GM18907 (cell line): ENCODE results near the gene SDK2.

Source experiments
- ATAC-seq: cut with Tn5 transposase; IDR thresholded peaks from one replicate; pipeline ENCODE4 v1.9.1; 2021; ENCODE audit warnings: mild to moderate bottlenecking, moderate library complexity; ENCODE audit not compliant: unreplicated experiment

The SDK2 gene

DNA sequence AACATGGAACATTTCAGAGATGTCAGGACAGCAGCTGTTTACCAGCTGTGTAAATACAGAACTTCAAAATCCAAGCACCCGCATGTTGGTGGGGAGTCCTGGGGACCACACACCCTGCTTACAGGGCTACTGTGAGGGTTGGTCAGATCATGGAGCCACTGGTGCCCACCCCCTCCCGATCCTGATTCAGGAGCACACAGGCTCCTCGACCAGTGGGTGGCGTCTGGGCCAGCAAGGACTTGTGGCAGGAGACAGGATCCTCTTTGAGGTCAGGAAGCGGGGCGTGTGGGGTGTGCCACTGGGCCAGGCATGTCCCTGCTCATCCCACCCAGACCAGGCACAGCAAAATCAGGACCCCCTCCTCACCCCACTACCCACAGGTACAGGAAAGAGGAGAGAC is 83.6 kb downstream of the SDK2 start:
- ATAC-seq = no peak

DNA sequence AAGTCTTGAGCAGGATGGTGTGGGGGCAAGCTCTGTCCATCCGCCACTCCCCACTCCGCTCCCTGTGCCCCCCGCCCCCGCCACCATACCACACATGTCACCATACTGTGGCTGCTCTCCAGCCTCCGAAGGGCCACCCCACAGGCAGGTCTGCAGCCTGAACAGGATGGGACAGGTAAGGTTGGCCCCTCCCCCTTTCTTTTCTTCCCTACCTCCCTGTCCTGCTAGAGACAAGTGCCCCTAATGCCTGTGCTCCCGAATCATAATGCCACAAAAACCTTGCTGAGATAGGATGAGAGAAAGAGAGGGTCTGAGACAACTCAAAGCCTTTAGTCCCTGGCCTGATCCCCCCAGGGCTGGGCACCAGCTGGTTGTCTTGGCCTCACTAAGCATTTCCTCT is 84.7 kb downstream of the SDK2 start:
- no peak for ATAC-seq

DNA sequence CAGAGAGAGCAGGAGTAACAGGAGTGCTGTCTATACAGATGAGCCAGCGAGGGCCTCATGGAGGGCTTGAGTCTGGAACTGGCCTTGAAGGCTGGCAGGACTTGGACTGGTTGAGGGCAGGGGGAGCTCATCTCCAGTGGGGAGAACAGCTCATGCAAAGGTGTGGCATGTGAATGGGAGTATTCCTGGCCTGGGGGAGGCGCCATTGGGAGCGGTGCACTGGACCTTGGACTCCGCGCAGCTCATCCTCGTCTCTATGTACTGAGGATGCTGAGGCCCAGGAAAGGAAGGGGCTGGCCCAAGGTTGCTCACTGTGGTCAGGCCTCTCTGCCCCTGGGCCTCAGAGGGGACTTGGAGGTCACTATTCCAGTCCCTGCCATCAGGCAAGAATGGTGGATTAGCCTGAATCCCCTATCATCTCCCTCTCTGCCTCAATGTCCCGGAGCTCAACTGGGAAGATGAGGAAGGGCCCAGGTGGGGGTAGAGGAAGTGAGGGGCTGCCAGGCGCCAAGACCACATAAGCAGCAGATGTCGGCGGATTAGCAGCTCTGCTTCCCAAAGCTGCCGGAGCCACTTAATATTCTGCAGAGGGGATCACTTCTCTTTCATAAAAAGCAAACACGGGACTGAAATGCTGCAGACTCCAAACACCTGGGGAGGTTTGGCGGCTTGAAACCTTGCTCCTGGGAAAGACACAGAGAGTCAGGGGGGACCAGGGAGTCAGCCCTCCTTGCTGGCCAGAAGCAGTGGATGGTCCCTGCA is 88.9 kb downstream of the SDK2 start:
- no peak for ATAC-seq

- no peak for ATAC-seq
These were observed 89.7 kb downstream of the SDK2 start for GRCh38 chr17:73554498-73554897.

- no peak for ATAC-seq
These were observed 90.9 kb downstream of the SDK2 start for GRCh38 chr17:73553311-73553710.

DNA sequence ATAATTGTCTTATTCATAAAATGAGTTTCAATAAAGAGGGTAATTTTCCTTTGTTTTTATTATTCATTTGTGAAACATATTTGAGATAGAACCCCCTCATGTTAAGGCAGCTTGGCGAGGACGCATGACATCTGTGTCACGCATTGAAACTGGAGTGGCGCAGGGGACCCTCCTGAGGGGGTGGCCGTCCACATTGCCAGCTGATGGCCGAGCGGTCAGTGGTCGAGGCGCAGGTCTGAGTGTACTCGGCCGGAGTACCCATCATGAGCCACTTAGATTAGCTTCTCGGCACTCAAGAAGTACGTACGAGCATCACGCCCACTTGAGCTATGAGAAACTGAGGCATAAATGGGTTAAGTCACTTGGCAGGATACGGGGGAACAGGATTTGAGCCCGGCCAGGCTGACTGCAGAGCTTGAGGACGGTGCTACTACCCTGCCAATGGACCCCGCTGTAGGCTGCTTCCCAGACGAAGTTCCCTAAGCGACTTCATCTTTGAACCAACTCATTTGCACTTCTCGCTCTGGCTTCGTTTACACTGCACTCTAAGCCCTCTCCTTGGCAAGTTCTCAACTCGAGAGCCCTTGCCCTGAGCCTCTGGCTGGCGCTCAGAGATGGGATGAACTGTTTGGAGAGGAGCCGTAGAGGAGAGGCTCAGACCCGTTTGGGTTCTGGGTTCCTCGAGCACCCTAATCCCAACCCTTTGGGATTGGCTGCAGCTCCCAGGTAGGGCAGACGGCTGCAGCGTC is 91.8 kb downstream of the SDK2 start:
- no peak for ATAC-seq

- ATAC-seq = no peak
These were observed 92.5 kb downstream of the SDK2 start for GRCh38 chr17:73551759-73552158.

DNA sequence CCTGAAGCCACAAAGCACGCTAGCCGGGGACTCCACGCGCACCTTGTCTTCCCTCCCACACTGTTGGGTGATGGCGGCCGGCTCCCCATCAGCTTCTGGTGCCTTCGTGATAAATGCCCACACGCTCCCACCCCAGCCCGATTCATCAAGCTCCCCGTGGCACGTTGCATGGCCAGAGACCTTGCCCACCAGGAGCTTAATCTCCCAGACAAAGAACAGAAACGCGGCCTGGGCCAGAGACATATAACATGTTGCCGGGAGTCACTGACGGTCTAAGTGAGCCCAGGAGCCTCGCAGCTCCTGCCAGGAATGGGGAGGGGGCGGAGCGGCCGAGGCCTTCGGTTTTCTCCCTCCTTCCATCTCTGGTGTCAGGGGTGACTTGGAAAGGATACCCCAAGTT is 93.1 kb downstream of the SDK2 start:
- ATAC-seq = no peak

DNA sequence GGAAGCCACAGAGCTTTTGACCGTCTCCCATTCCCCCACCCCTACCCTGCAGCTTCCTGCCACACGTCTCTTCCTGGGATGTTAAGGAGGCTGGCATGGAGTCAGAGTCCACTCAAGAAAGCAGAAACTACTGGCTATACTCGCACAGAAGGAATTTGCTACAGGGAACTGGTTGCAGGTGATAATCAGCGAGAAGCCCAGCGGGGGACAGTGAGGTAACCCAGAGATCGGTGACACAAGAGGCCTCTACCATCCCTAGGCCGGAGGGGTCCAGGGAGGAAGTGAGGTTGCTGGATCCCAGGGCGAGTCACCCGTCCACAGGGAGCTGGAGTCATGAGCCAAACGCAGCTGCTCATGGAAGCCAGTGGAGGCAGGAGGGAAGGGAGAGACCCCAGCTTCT is 93.7 kb downstream of the SDK2 start:
- ATAC-seq = no peak

DNA sequence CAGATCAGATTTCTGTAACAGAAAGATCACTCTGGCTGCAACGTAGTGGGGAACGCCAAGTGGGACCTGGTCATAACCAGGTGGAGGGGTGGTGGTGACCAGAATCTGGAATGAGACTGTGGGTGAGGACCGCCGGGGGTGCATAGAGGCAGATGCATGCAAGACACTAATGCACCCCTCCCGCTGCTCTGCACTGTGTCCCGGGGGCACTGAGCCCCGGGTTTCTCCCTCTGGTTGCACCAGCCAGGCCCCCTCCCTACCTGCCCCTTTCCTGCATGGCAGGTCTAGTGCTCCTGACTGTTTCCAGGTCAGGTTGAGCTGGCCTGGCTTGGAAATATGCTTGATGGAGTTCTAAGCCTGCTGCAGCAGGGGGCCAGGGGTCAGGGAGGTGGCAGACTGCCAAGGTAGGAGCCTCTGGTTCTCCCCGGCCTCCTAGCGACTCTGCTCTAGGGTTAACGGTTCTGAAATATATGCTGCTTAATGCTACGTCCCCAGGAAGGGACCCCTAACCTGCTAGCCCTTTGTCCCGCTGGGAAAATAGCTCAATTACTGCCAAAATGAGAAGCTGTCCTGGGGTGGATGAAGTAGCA is 94.3 kb downstream of the SDK2 start:
- no peak for ATAC-seq

- ATAC-seq = no peak
These were observed 95.5 kb downstream of the SDK2 start for GRCh38 chr17:73548620-73549311.

- no peak for ATAC-seq
These were observed 96.5 kb downstream of the SDK2 start for GRCh38 chr17:73547790-73548189.

GRCh38 chr17:73546770-73547536 is 97.3 kb downstream of the SDK2 start:
- no peak for ATAC-seq

DNA sequence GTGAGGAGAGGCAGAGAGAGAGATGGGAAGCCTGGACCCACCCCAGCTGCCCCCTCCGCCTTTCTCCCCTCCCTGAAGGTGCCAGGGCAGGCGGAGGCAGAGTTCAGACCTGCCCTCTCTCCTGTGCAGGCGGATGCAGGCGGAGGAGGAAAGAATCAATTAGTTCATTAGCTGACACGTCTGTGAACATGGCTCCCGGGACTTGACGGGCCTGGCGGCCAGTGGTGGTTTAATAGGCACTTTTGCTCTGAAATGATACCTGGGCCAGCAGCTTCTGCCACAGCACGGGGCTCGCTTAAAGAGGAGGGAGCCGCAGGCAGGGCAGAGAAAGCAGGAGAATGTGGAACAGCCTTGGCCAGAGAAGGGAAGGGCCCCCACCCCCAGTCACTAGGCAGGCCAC is 98.1 kb downstream of the SDK2 start:
- ATAC-seq = no peak

DNA sequence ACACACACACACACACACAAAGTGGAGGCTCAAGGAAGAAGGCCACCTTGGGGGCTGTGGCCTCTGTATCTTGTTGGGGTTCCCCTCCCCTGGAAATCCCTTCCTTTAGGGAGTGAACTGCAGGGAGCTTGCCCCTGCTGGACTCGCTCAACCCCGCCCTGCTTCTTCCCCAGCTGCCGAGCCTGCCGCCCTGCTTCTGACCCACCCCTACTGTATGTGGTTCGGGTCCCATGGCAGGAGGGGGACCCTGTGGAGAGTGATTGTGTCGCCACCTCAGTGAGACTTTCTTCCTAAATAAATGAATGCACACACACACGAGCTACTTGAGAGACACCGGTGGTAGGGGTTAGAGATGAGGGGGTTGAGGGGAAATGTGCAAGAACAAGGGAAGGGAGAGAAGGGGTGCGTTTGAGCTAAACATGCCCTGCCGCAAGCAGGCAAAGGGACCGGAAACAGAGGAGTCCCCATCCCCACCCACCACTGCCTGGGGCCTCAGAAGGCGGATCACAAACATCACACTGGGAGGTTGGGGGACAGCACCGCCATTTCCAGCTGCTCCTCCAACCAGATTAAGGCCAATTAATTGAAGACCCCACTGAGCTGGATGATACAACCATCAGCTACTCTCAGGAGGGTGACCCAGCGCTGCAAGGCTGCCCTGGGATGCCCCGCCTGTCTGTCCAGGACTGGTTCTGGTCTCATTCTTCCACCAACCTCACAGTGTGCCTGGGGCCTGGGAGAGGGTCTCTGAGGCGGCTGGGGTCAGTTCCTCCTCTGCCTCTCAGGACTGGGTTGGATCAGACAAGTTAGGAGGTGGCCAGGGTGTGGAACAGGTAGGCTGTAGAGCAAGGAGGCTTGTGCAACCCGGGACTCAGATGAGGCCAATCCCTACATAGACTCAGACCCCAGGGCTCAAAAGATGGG is 98.9 kb downstream of the SDK2 start:
- ATAC-seq = no peak

GRCh38 chr17:73544333-73544732 is 99.9 kb downstream of the SDK2 start:
- no peak for ATAC-seq

DNA sequence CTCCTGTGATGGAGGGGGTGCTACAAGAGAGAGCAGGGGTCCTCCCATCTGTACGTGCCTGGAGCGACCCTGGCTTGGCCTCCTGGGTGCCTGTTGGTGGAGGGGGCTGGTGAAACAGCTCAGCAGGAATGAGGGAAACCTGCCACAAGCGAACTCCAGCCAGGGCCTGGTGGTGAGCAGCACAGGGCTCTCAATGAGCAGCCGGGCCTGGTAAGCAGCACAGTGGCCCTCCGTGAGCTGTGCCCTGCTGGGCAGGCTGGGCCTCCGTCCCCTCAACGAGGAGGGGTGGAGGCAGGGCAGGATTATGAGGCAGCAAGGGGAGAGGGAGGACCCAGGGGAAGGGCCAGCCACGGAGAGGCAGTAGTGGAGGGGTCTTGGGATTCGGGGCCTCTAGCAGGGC is 101.9 kb downstream of the SDK2 start:
- ATAC-seq = no peak

- no peak for ATAC-seq
These were observed 102.7 kb downstream of the SDK2 start for GRCh38 chr17:73541561-73541981.

GRCh38 chr17:73541111-73541510 is 103.1 kb downstream of the SDK2 start:
- ATAC-seq = no peak

DNA sequence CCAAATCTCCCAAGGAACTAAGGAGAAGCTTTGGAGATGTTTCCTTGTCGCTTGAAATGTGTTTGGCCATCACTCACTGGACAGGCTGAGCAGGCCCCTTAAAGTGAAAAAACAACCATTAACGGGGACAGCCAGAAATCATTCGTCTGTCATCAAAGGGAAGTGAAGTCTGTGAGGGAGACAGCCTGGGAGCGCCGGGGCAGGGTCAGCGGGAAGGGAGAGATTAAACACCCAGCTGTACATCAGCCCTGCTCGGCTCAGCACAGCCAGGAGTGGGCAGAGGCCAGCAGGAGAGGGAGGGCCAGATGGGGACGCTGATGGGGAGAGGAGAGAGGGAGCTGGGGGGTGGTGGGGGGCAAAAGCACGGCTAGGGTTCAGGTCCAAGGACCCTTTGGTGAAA is 105.1 kb downstream of the SDK2 start:
- ATAC-seq = no peak
